Measurements from ENCODE around the gene AP4B1.

Gene AP4B1

GRCh38 chr1:113881661-113882060 is 22.9 kb downstream of the AP4B1 start:
- H3K4me1 ChIP-seq (ENCODE audit: insufficient read depth, low read length, severe bottlenecking), result peaks cover 4% of the 10 kb centered on the region
- no peak overlapping the region for H3K4me3 ChIP-seq (ENCODE audit: low read depth, low read length, poor library complexity, severe bottlenecking)
- H3K79me2 ChIP-seq (ENCODE audit: insufficient read depth, low read length), result no peaks in the 10 kb centered on the region
- H3K9me2 ChIP-seq (ENCODE audit: low read depth, low read length), result no peaks in the 10 kb centered on the region
- no peak overlapping the region for H3K27ac ChIP-seq (ENCODE audit: low read depth, low read length, poor library complexity, severe bottlenecking)
- no peak overlapping the region for H3K4me2 ChIP-seq (ENCODE audit: low read length)
- H2AFZ ChIP-seq (ENCODE audit: low read length), result no peak overlapping the region
- TF ChIP-seq, protein P1, sequence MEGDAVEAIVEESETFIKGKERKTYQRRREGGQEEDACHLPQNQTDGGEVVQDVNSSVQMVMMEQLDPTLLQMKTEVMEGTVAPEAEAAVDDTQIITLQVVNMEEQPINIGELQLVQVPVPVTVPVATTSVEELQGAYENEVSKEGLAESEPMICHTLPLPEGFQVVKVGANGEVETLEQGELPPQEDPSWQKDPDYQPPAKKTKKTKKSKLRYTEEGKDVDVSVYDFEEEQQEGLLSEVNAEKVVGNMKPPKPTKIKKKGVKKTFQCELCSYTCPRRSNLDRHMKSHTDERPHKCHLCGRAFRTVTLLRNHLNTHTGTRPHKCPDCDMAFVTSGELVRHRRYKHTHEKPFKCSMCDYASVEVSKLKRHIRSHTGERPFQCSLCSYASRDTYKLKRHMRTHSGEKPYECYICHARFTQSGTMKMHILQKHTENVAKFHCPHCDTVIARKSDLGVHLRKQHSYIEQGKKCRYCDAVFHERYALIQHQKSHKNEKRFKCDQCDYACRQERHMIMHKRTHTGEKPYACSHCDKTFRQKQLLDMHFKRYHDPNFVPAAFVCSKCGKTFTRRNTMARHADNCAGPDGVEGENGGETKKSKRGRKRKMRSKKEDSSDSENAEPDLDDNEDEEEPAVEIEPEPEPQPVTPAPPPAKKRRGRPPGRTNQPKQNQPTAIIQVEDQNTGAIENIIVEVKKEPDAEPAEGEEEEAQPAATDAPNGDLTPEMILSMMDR (IDR thresholded peaks at IDR 0.05; ENCODE audit: low read length), result no peak
- no peak for TF ChIP-seq EZH2 (IDR thresholded peaks at IDR 0.05; ENCODE audit: borderline replicate concordance, low read length)
- no peaks in the 10 kb centered on the region for H3K9me3 ChIP-seq (ENCODE audit: low read length)
- no peaks in the 10 kb centered on the region for H3K36me3 ChIP-seq (ENCODE audit: insufficient read depth, low read length)
- H3F3A ChIP-seq (ENCODE audit: insufficient read depth, low read length), result no peaks in the 10 kb centered on the region; the same call in 1 of the 2 replicates
- H3K9ac ChIP-seq (ENCODE audit: low read length), result no peak overlapping the region
- no peaks in the 10 kb centered on the region for H3K27me3 ChIP-seq (ENCODE audit: insufficient read depth, low read length)
- no peaks in the 10 kb centered on the region for H4K20me1 ChIP-seq (ENCODE audit: insufficient read depth, low read length)

GRCh38 chr1:113879739-113880038 is 24.9 kb downstream of the AP4B1 start:
- Histone ChIP-seq H3K4me3 (ENCODE audit: low read depth, low read length, poor library complexity, severe bottlenecking) (no peak overlapping the region), H3K27ac (ENCODE audit: low read depth, low read length, poor library complexity, severe bottlenecking) (no peak overlapping the region), H3K27me3 (ENCODE audit: insufficient read depth, low read length) (no peaks in the 10 kb centered on the region), H3K79me2 (ENCODE audit: insufficient read depth, low read length) (no peaks in the 10 kb centered on the region), H3K9ac (ENCODE audit: low read length) (no peak overlapping the region), H3F3A (ENCODE audit: insufficient read depth, low read length) (no peaks in the 10 kb centered on the region; the same call in 1 of the 2 replicates), H3K36me3 (ENCODE audit: insufficient read depth, low read length) (no peaks in the 10 kb centered on the region), H4K20me1 (ENCODE audit: insufficient read depth, low read length) (no peaks in the 10 kb centered on the region), H3K4me1 (ENCODE audit: insufficient read depth, low read length, severe bottlenecking) (peaks cover 5% of the 10 kb centered on the region), H3K9me3 (ENCODE audit: low read length) (no peaks in the 10 kb centered on the region), H2AFZ (ENCODE audit: low read length) (no peak overlapping the region), H3K9me2 (ENCODE audit: low read depth, low read length) (no peaks in the 10 kb centered on the region), H3K4me2 (ENCODE audit: low read length) (no peak overlapping the region)
- TF ChIP-seq, protein P1 (IDR thresholded peaks at IDR 0.05; ENCODE audit: low read length), result no peak
- TF ChIP-seq EZH2 (IDR thresholded peaks at IDR 0.05; ENCODE audit: borderline replicate concordance, low read length), result no peak

DNA sequence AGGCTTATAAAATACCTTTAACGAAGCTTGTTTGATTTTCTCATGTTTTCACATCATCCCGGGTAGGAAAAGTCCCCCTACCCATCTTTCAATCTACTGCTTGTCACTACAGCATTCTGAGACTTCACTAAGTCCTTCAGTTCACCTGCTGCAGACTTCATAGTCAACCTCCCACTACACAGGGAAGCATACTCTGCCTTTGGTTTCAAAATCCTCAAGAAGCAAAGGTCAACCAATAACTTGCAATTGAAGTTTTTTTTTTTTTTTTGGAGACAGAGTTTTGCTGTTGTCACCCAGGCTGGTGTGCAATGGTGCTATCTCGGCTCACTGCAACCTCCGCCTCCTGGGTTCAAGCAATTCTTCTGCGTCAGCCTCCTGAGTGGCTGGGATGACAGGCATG is 28.4 kb downstream of the AP4B1 start:
- Histone ChIP-seq H3K27ac (ENCODE audit: low read depth, low read length, poor library complexity, severe bottlenecking) (no peak overlapping the region), H3K4me3 (ENCODE audit: low read depth, low read length, poor library complexity, severe bottlenecking) (no peak overlapping the region), H3K79me2 (ENCODE audit: insufficient read depth, low read length) (peaks cover 2% of the 10 kb centered on the region; the same call in 1 of the 2 replicates), H3K27me3 (ENCODE audit: insufficient read depth, low read length) (no peaks in the 10 kb centered on the region), H3K4me2 (ENCODE audit: low read length) (no peak overlapping the region), H4K20me1 (ENCODE audit: insufficient read depth, low read length) (no peaks in the 10 kb centered on the region), H3K9me2 (ENCODE audit: low read depth, low read length) (no peaks in the 10 kb centered on the region), H3K4me1 (ENCODE audit: insufficient read depth, low read length, severe bottlenecking) (peaks cover 40% of the 10 kb centered on the region), H3K9me3 (ENCODE audit: low read length) (no peaks in the 10 kb centered on the region), H3K9ac (ENCODE audit: low read length) (no peak overlapping the region), H3F3A (ENCODE audit: insufficient read depth, low read length) (peaks cover 5% of the 10 kb centered on the region; the same call in 1 of the 2 replicates), H2AFZ (ENCODE audit: low read length) (no peak overlapping the region), H3K36me3 (ENCODE audit: insufficient read depth, low read length) (no peaks in the 10 kb centered on the region)
- TF ChIP-seq, protein P1 (IDR thresholded peaks at IDR 0.05; ENCODE audit: low read length), result no peak
- TF ChIP-seq EZH2 (IDR thresholded peaks at IDR 0.05; ENCODE audit: borderline replicate concordance, low read length), result no peak
